HK-2 (cell line): ENCODE measurements around the gene CADPS.

Source experiments
- DNase-seq: peaks from one replicate; pipeline ENCODE4 v3.0.0-alpha.2; 2018; ENCODE audit not compliant: unreplicated experiment

CADPS gene

GRCh38 chr3:62874711-62875557, at the start of gene CADPS:
CADPS (minus strand) TSS chr3:62875416; CDS start chr3:62875029, 387 bp downstream.
- no peak for DNase-seq

DNA sequence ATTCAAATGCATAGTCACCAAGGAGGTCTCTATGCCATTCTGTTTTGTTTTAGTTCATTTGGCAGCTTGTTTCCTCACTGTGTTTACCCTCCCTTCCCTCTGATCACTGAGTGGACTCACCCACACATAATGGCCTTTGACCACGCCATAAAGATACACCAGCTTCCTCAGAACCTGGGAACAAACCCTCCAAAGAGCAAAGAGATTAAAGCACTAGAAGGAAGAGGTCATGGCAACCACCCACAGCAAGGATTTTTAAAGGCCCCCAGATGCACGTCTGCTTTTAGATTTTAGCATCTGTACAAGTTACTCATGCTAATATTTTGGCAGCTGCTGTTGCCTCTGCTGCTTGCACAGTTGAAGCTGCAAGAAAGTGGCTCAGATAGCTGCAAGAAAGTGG, 47.9 kb upstream of the CADPS start:
- no peak for DNase-seq

DNA sequence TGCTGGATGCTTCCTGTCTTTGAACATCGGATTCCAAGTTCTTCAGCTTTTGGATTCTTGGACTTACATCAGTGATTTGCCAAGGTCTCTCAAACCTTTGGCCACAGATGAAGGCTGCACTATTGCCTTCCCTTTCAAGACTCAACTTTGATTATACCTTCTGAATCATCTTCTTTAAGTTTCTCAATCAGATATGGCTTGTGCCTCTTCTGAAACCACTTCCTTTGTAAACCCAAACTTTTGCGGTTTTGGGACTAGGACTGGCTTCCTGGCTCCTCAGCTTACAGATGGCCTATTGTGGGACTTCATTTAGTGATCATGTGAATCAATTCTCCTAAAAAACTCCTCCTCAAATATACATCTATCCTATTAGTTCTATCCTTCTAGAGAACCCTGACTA, 47.1 kb upstream of the CADPS start:
- no peak for DNase-seq

- DNase-seq = no peak
Observed at GRCh38 chr3:62920466-62920784, 45.2 kb upstream of the CADPS start.

GRCh38 chr3:62919784-62920465, 44.7 kb upstream of the CADPS start:
- DNase-seq = no peak

DNA sequence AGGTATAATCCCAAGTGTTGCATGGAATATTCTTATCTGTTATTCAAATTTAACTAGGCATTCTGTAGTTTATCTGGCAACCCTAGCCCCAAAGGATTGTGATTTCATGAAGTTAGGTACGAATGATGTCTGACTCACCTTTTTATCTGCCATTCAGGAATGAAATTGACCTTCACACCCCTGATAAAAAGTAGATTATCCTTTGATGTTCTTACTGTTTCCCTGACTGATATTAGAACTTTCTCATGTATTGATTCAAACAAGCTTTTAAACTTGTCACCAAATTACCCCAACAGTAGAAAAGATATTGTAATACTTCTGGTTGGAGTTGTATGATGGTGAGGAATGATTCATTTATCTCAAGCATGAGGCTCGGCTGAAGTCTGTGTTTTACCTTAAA, 43.6 kb upstream of the CADPS start:
- DNase-seq = no peak

DNA sequence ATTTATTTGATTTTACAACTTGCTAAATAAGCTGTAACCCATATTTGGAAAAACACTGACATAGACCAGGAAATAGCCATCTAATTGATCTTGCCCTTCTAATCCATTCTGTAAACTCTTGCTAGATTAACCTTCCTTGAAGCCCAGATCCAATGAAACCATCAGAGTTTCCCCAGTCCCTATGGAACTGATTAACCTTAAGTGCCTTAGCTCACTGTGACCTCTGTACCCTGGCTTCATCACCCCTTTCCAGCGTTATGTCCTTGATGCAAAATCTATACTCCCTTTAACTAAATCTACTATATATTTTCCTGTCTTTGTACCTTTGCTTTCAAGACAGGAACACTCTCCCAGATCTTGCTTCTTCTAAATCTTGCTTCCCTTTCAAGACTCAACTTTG, 42.9 kb upstream of the CADPS start:
- DNase-seq = no peak

- DNase-seq = no peak
Observed at GRCh38 chr3:62911526-62911925, 36.3 kb upstream of the CADPS start.

- DNase-seq = no peak
Observed at GRCh38 chr3:62905331-62905730, 30.1 kb upstream of the CADPS start.

- DNase-seq = no peak
Observed at GRCh38 chr3:62898530-62899496, 23.6 kb upstream of the CADPS start.

DNA sequence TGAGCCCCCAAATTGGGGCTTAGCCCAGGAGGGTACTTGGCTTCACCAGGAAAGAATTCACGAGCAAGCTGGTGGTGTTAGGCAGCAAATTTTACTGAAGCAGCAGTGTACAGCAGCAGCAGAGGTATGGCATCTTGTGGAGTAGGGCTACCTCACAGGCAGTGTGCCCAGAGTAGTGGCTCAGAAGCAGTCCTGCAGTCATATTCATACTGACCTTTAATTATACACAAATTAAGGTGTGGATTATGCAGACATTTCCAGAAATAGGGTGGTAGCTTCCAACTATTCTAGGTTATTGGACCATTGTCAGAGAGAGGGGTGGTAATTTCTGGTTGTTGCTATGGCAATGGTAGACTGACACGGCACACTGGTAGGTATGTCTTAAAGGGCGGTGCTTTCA, 20.7 kb upstream of the CADPS start:
- DNase-seq = no peak

DNA sequence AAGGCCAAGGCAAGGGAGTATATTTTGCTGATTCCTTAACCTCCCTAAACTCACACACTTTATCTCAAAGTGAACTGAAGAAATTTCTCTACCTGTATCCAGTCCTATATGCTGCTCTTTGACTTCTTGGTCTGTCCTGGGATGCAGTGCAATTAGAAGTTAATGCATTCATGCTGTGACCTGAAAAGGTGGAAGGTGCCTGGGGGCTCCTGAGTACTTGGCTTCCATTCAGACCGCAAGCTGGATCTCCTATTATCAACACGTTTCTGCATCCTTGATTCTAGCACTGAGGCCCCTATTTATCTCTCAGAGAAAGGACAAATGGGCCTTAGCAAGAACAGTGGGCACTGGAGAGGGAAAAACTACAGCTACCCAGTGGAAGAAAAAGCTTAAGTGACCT, 17.7 kb upstream of the CADPS start:
- no peak for DNase-seq

DNA sequence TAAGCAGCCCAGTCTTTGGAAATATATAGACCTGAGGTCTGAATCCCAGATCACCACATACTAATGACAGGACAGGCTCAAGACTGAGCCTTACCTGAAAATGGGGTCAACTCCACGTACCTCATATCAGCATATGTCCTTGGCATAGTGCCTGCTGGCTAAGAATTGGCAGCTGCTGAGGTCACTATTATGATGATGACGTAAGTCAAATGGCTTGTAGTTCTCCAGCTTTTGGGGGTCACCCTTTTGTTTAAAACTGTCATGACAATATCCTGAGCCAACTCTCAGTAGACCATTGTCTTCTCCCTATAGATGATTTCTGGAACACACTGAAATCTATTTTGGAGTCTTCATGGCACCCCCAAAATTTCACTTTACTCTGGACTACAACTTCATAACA, 16.8 kb upstream of the CADPS start:
- DNase-seq = no peak

DNA sequence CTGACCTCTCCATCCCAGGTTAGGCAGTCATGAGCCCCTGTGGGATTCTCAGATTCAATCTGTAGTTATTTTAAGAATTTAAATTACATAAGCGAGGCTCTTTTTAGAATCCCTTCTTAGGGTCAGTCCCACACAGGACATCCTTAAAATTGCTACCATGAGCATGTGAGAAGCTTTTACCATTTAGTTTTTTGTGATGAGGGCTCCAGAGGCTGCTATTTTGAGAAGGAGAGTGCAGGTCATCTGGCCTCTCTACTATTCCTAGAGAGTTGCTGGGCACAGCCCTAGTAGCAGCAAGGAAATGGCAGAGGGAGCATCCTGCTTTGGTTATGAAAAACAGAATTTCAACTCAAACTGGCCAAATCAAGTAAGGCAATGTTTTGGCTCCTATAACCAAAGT, 13.6 kb upstream of the CADPS start:
- DNase-seq = no peak

- no peak for DNase-seq
Observed at GRCh38 chr3:62888180-62888579, 13.0 kb upstream of the CADPS start.

GRCh38 chr3:62885136-62885535, 9.9 kb upstream of the CADPS start:
- DNase-seq = no peak

DNA sequence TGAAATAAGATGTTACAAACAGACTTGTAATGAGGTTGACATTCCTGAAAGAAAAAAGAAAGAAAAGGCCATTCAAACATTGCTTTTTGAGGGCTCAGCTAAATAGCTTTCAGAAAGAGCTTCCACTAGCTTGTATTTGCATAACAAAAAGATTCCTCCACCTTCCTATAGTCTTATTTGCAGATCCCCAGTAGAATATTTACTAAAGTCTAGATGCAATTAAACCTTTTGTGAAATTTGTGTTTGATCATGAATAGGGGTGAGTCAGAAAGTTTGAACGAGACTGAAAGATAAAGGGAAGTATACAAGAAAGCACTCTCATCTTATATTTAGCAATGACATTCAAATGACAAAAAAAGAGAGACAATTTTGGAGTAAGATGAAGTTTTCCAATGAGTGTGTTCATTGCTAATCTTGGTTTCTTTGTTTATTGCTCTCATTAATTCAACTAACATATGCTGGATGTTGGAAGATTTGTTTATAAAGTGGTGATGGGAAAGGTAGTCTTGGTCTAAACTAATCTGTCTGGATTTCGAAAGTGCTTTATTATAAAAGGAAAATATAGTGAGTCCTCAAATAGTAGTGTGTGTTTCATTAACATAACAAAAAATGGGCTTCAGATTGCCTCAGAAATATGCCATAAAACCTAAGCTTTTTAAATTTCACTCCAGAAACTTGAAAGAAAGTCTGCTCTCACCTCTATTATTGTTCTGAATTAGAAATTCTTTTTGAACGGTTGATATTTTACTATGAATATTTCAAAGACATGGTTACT, 9.1 kb upstream of the CADPS start:
- DNase-seq = no peak

DNA sequence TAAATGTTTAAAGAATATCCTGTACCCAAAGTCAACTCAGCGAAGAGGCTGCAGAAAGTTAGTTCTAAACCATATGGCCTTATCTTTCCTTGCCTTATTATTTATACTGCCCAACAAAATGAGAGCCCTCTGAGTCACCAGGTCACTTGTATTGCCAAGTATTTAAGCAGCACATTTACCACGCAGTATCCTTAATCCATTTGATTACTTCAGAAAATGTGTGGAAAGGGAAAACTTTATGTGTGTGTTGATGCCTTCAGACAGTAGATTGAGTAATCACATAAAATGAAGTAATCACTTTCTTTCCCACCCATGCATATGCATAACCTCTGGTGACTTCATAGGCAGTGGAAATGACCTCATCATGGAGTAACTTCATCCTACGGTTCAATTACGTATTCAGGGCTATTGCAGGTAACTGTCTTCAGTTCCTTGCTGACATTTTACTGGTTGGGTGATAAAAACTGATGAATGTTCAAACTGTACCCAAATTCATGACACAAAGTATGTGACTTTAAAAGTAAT, 7.5 kb upstream of the CADPS start:
- no peak for DNase-seq

DNA sequence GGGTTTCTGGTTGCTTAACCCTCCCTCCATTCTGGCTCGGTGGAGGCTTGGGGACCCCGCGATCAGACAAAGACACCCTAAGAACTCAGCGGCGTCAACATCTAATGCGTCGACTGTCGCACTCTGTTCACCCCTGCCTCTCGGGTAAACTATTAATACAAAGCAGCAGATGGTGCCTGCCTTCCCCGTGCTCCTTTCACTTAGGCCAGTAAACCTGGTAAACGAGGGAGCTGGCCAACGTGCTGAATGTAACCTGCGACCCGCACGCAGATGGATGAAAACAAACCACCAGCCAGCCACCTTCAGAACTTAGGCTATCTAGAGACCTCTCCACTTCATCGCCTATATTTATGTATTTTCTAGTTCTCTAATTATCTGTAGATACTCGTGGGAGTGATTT, 848 bp upstream of the CADPS start:
- DNase-seq = no peak

- no peak for DNase-seq
Observed at GRCh38 chr3:62875558-62876002, 364 bp upstream of the CADPS start.
